Measurements from ENCODE around the gene PLLP. TPM values are rescaled to one million over a fixed set of nuclear protein-coding genes. Genes with fewer than 3 reads are reported as not detected.
A peak's percentile ranks its signal among the peaks of the same experiment; 100 is the strongest.
"Not testable (repeated sequence)": the region's sequence is repeated elsewhere in the genome, so short reads cannot be mapped to it uniquely, and the experiment has no call there.

Gene PLLP
- total RNA-seq, 1 donor from 2014 or later, result 44.0 TPM

- Histone ChIP-seq H3K4me3 (no peak overlapping the region), H3K27ac (no peak overlapping the region), H3K36me3 (no peaks in the 10 kb centered on the region), H3K4me1 (peaks cover 27% of the 10 kb centered on the region), H3K9me3 (no peaks in the 10 kb centered on the region), H3K27me3 (no peaks in the 10 kb centered on the region)
- intact Hi-C loops (cut with DNase I), result no loop called here
- TF ChIP-seq POLR2A (IDR thresholded peaks at IDR 0.05), result no peak
- TF ChIP-seq, protein P1, sequence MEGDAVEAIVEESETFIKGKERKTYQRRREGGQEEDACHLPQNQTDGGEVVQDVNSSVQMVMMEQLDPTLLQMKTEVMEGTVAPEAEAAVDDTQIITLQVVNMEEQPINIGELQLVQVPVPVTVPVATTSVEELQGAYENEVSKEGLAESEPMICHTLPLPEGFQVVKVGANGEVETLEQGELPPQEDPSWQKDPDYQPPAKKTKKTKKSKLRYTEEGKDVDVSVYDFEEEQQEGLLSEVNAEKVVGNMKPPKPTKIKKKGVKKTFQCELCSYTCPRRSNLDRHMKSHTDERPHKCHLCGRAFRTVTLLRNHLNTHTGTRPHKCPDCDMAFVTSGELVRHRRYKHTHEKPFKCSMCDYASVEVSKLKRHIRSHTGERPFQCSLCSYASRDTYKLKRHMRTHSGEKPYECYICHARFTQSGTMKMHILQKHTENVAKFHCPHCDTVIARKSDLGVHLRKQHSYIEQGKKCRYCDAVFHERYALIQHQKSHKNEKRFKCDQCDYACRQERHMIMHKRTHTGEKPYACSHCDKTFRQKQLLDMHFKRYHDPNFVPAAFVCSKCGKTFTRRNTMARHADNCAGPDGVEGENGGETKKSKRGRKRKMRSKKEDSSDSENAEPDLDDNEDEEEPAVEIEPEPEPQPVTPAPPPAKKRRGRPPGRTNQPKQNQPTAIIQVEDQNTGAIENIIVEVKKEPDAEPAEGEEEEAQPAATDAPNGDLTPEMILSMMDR (IDR thresholded peaks at IDR 0.05), result no peak
- no peak for TF ChIP-seq POLR2AphosphoS5 (IDR thresholded peaks at IDR 0.05; ENCODE audit: insufficient read depth in 1 of 2, low read depth in 1 of 2)
- DNase-seq (ENCODE audit: extremely low spot score in 2 of 2), result no peak
These were observed 15.4 kb downstream of the PLLP start for GRCh38 chr16:57268804-57269800.

DNA sequence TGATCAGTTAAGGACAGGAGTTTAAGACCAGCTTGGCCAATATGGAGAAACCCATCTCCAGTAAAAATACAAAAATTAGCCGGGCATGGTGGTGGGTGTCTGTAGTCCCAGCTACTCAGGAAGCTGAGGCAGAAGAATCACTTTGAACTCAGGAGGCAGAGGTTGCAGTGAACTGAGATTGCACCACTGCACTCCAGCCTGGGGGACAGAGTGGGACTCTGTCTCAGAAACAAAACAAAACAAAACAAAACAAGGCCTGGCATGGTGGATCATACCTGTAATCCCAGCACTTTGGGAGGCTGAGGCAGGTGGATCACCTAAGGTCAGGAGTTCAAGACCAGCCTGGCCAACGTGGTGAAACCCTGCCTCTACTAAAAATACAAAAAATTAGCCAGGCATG, 17.1 kb downstream of the PLLP start:
- H3K27ac ChIP-seq; intact Hi-C loops (cut with DNase I); DNase-seq (ENCODE audit: extremely low spot score in 2 of 2); H3K4me3 ChIP-seq; H3K36me3 ChIP-seq; H3K9me3 ChIP-seq; H3K27me3 ChIP-seq: not testable (repeated sequence)
- peaks cover 39% of the 10 kb centered on the region for H3K4me1 ChIP-seq

GRCh38 chr16:57266531-57267260, 17.8 kb downstream of the PLLP start:
- H3K4me3 ChIP-seq, result no peak overlapping the region
- H3K36me3 ChIP-seq, result no peaks in the 10 kb centered on the region
- no peak for TF ChIP-seq POLR2A (IDR thresholded peaks at IDR 0.05)
- TF ChIP-seq POLR2AphosphoS5 (IDR thresholded peaks at IDR 0.05; ENCODE audit: insufficient read depth in 1 of 2, low read depth in 1 of 2), result no peak
- TF ChIP-seq, protein P1 (IDR thresholded peaks at IDR 0.05), result no peak
- H3K27me3 ChIP-seq, result no peaks in the 10 kb centered on the region
- peaks cover 40% of the 10 kb centered on the region for H3K4me1 ChIP-seq
- intact Hi-C loops (cut with DNase I), result no loop called here
- no peaks in the 10 kb centered on the region for H3K9me3 ChIP-seq
- DNase-seq (ENCODE audit: extremely low spot score in 2 of 2), result no peak
- peak overlapping the region; percentile 70 for H3K27ac ChIP-seq

GRCh38 chr16:57265850-57266530, 18.5 kb downstream of the PLLP start:
- peak overlapping the region; percentile 70 for H3K27ac ChIP-seq
- intact Hi-C loops (cut with DNase I), result no loop called here
- H3K4me3 ChIP-seq, result no peak overlapping the region
- no peaks in the 10 kb centered on the region for H3K27me3 ChIP-seq
- DNase-seq (ENCODE audit: extremely low spot score in 2 of 2), result no peak
- no peaks in the 10 kb centered on the region for H3K36me3 ChIP-seq
- no peak for TF ChIP-seq POLR2A (IDR thresholded peaks at IDR 0.05)
- TF ChIP-seq, protein P1 (IDR thresholded peaks at IDR 0.05), result no peak
- TF ChIP-seq POLR2AphosphoS5 (IDR thresholded peaks at IDR 0.05; ENCODE audit: insufficient read depth in 1 of 2, low read depth in 1 of 2), result peak in 1 of 2 donors; percentile 13
- H3K4me1 ChIP-seq, result peaks cover 47% of the 10 kb centered on the region
- H3K9me3 ChIP-seq, result no peaks in the 10 kb centered on the region

- peak overlapping the region; percentile 70 for H3K27ac ChIP-seq
- TF ChIP-seq, protein P1 (IDR thresholded peaks at IDR 0.05), result no peak
- TF ChIP-seq POLR2A (IDR thresholded peaks at IDR 0.05) (no peak), POLR2AphosphoS5 (IDR thresholded peaks at IDR 0.05; ENCODE audit: insufficient read depth in 1 of 2, low read depth in 1 of 2) (no peak)
- intact Hi-C loops (cut with DNase I), result no loop called here
- no peaks in the 10 kb centered on the region for H3K9me3 ChIP-seq
- no peak overlapping the region for H3K4me3 ChIP-seq
- H3K36me3 ChIP-seq, result no peaks in the 10 kb centered on the region
- DNase-seq (ENCODE audit: extremely low spot score in 2 of 2), result no peak
- no peaks in the 10 kb centered on the region for H3K27me3 ChIP-seq
- peaks cover 57% of the 10 kb centered on the region for H3K4me1 ChIP-seq
These were observed 19.5 kb downstream of the PLLP start for GRCh38 chr16:57264950-57265371.
